ENCODE data around the gene GOLGA6L10.
"Not testable (repeated sequence)": the region's sequence is repeated elsewhere in the genome, so short reads cannot be mapped to it uniquely, and the experiment has no call there.

GOLGA6L10 gene

GRCh38 chr15:82299511-82299914, 49.8 kb downstream of the GOLGA6L10 start:
- DNase-seq (ENCODE audit: low spot score): not testable (repeated sequence)

- DNase-seq (ENCODE audit: low spot score): no peak
Measured at GRCh38 chr15:82298520-82298919, 50.8 kb downstream of the GOLGA6L10 start.

- no peak for DNase-seq (ENCODE audit: low spot score)
Measured at GRCh38 chr15:82298032-82298431, 51.2 kb downstream of the GOLGA6L10 start.

GRCh38 chr15:82297546-82297945, 51.7 kb downstream of the GOLGA6L10 start:
- no peak for DNase-seq (ENCODE audit: low spot score)

GRCh38 chr15:82294061-82294690, 55.1 kb downstream of the GOLGA6L10 start:
- no peak for DNase-seq (ENCODE audit: low spot score)

- no peak for DNase-seq (ENCODE audit: low spot score)
Measured at GRCh38 chr15:82292271-82292670, 57.0 kb downstream of the GOLGA6L10 start.
